Heart right ventricle (tissue), 16 donors: ENCODE results near the gene CDT1. TPM values are rescaled to one million over a fixed set of nuclear protein-coding genes. Genes with fewer than 3 reads are reported as not detected.

Source experiments
- ATAC-seq, 8 donors: fragments of 200-7000 bp; cut with Tn5 transposase; one replicate each; pipeline ENCODE4 v1.9.1; 2020; ENCODE audit warnings: mild to moderate bottlenecking in 8 of 8, moderate library complexity in 8 of 8, moderate number of reproducible peaks in 1 of 8
- DNase-seq, 2 donors: peaks; one replicate each; pipeline ENCODE4 v3.0.0-alpha.2; 2020
- H3K27ac ChIP-seq, 10 donors: fragments of 200-600 bp; sonication (generic) in 2 of 10; one replicate each; pipeline versions ENCODE4 v1.5.0 to v1.8.0; 2020 to 2022; ENCODE audit warnings: mild to moderate bottlenecking in 3 of 10
- H3K27me3 ChIP-seq, 7 donors: fragments of 200-600 bp; one replicate each; pipeline ENCODE4 v1.8.0; 2021 to 2022; ENCODE audit warnings: mild to moderate bottlenecking in 2 of 7
- H3K36me3 ChIP-seq, 9 donors: fragments of 200-600 bp; sonication (generic) in 1 of 9; one replicate each; pipeline versions ENCODE4 v1.5.0 to v1.8.0; 2020 to 2022; ENCODE audit warnings: mild to moderate bottlenecking in 2 of 9
- H3K4me1 ChIP-seq, 9 donors: fragments of 200-600 bp; sonication (generic) in 1 of 9; one replicate each; pipeline versions ENCODE4 v1.5.0 to v1.8.0; 2020 to 2022; ENCODE audit warnings: mild to moderate bottlenecking in 4 of 9
- H3K4me3 ChIP-seq, 10 donors: fragments of 200-600 bp; sonication (generic) in 2 of 10; one replicate each; pipeline versions ENCODE4 v1.5.0 to v1.8.0; 2020 to 2022; ENCODE audit warnings: mild to moderate bottlenecking in 7 of 10, moderate library complexity in 2 of 10
- H3K9me3 ChIP-seq, 11 donors: fragments of 200-600 bp in 10 of 11; sonication (generic) in 2 of 11; one replicate each; pipeline versions ENCODE4 v1.5.0 to v1.8.0; 2013 to 2022; ENCODE audit warnings: mild to moderate bottlenecking in 2 of 11, control low read depth in 1 of 11, moderate library complexity in 1 of 11
- CTCF ChIP-seq, 9 donors: fragments of 200-600 bp; sonication (generic) in 2 of 9; IDR thresholded peaks; one replicate each; pipeline versions ENCODE4 v1.5.0 to v1.8.0; 2021 to 2022; ENCODE audit warnings: antibody characterized with exemption in 9 of 9, mild to moderate bottlenecking in 5 of 9, moderate library complexity in 1 of 9
- WGBS, 2 donors: extraction: QIAGEN DNeasy Blood & Tissue Kit; methylation state at CpG; one replicate each; pipeline ENCODE4 v1.1.7; 2013; ENCODE audit warnings: inconsistent platforms in 1 of 2; 5-methylcytosine and 5-hydroxymethylcytosine counted together
- intact Hi-C, 10 donors: fragments of 100-400 bp; cut with DNase I; formaldehyde crosslinking; loops; one replicate each; pipeline versions ENCODE4 v1.11.1 to v1.14.2; 2022
- polyA plus RNA-seq, 2 donors: library from polyadenylated mRNA; stranded (reverse); fragments of 200-250 nt; gene quantifications; one replicate each; pipeline ENCODE4 v1.2.3, GENCODE V29; 2013
- total RNA-seq, 10 donors: library from RNA; stranded (reverse); fragmentation: NEBNext Ultra II Directional in 3 of 10; extraction: Animal tissue kit (Norgen Biotek cat#: 25700) in 3 of 10; gene quantifications; one replicate each; pipeline versions ENCODE4 v1.2.1 to v1.2.4, GENCODE V29; 2021 to 2023
- donor health status: Arrhythmogenic right ventricular cardiomyopathy.
- donor health status: ischemic (EF 13 %, LVEDD 7.1; RV severe dilation, severe dysfunction).
- donor health status: healthy with polysubstance abuse.
- donor health status: DM: no; HTN: yes; CAD: no.
- donor health status: DM: no; HTN: no; CAD: no.
- donor health status: ischemic (EF 25% LVEDD 6.9; RV normal size, moderate dysfunction).
- donor health status: ischemic (EF 25% LVEDD 5.7; RV mildly dilated, moderate dysfunction).
- donor health status: healthy.
- donor health status: DM: yes; HTN: yes; CAD: no.
- donor health status: Ischemic cardiomyopathy.
- donor health status: ischemic (EF 35%, LVEDD 5.7; RV mildly dilated, moderate dysfunction).
- donor health status: nonischemic (EF 11% LVEDD 7.7; RV severe dilation, severe dysfunction).
- donor health status: DM: yes; HTN: yes; CAD: no.
- donor health status: PGD.
- donor health status: ischemic (EF 29% LVEDD 5.4; RV normal size, mild dysfunction).
- donor health status: nonischemic (EF 23%, LVEDD 6.1; RV moderate dilation, normal function).

Gene CDT1
- total and polyA plus RNA-seq, 12 donors: 0.15 to 2.6 (median 0.35) TPM

- no peaks in the 10 kb centered on the region for H3K27me3 ChIP-seq
- no peaks in the 10 kb centered on the region for H3K9me3 ChIP-seq
- TF ChIP-seq CTCF (IDR thresholded peaks at IDR 0.05): no peak
- intact Hi-C loops: loop anchor here in 1 of 10 donors (5.0 kb wide), 1 partner anchor 528 kb away; no protein-coding TSS in a partner anchor
- peaks cover 0 to 19% (median 0%) of the 10 kb centered on the region in 9 donors for H3K36me3 ChIP-seq
- no peak for DNase-seq
- no peak overlapping the region for H3K4me3 ChIP-seq
- no peak for ATAC-seq
- 81 to 82% methylated on average over 9 of the region's 9 CpGs for WGBS, 2 donors
- H3K4me1 ChIP-seq: peaks cover 17 to 74% (median 33%) of the 10 kb centered on the region in 9 donors
- H3K27ac ChIP-seq: no peak overlapping the region
Observed at GRCh38 chr16:88764913-88765349, 38.7 kb upstream of the CDT1 start.

- ATAC-seq (no peak), DNase-seq (no peak)
- Histone ChIP-seq H3K4me1 (peaks cover 28 to 75% (median 49%) of the 10 kb centered on the region in 9 donors), H3K4me3 (no peak overlapping the region), H3K27me3 (no peaks in the 10 kb centered on the region), H3K27ac (no peak overlapping the region), H3K9me3 (no peaks in the 10 kb centered on the region), H3K36me3 (peaks cover 0 to 19% (median 0%) of the 10 kb centered on the region in 9 donors)
- TF ChIP-seq CTCF (IDR thresholded peaks at IDR 0.05): no peak
- intact Hi-C loops: loop anchor here in 1 of 10 donors (5.0 kb wide), 1 partner anchor 530 kb away; no protein-coding TSS in a partner anchor
- 79 to 83% methylated on average over 11 of the region's 11 CpGs for WGBS, 2 donors
Observed at GRCh38 chr16:88766975-88767374, 36.6 kb upstream of the CDT1 start.

DNA sequence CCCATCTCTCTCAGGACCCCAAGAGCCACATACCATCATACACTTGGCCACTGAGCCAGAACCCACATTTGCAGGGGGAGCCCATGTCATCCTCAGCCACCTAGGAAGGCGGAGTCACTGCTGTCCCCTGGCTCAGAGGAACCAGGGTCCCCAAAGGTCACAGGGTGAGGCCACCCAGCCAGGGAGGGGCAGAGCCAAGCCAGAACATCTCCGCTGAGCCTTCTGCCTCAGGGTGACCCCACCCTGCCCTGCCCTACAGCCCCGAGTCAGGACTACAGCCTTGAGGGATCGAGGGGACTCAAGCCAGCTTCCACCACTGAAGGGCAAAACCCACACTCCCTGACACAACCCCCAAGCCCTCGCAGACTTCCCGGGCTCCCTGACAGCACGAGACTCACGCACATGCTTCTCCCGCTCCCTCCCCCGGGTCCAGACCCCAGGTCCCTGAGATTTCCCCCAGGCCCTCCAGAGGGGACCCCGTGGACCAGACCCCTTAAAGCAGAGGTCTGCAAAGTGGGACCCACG is 36.0 kb upstream of the CDT1 start:
- H3K27me3 ChIP-seq: no peaks in the 10 kb centered on the region
- no peak for TF ChIP-seq CTCF (IDR thresholded peaks at IDR 0.05)
- ATAC-seq (no peak), DNase-seq (no peak)
- intact Hi-C loops: loop anchor here in 1 of 10 donors (5.0 kb wide), 1 partner anchor 530 kb away; no protein-coding TSS in a partner anchor
- H3K9me3 ChIP-seq: no peaks in the 10 kb centered on the region
- peaks cover 26 to 75% (median 55%) of the 10 kb centered on the region in 9 donors for H3K4me1 ChIP-seq
- peaks cover 0 to 18% (median 0%) of the 10 kb centered on the region in 9 donors for H3K36me3 ChIP-seq
- H3K27ac ChIP-seq: peak overlapping the region in 1 of 10 donors; percentile 60
- H3K4me3 ChIP-seq: no peak overlapping the region
- 71 to 79% methylated on average over 12 of the region's 12 CpGs for WGBS, 2 donors

DNA sequence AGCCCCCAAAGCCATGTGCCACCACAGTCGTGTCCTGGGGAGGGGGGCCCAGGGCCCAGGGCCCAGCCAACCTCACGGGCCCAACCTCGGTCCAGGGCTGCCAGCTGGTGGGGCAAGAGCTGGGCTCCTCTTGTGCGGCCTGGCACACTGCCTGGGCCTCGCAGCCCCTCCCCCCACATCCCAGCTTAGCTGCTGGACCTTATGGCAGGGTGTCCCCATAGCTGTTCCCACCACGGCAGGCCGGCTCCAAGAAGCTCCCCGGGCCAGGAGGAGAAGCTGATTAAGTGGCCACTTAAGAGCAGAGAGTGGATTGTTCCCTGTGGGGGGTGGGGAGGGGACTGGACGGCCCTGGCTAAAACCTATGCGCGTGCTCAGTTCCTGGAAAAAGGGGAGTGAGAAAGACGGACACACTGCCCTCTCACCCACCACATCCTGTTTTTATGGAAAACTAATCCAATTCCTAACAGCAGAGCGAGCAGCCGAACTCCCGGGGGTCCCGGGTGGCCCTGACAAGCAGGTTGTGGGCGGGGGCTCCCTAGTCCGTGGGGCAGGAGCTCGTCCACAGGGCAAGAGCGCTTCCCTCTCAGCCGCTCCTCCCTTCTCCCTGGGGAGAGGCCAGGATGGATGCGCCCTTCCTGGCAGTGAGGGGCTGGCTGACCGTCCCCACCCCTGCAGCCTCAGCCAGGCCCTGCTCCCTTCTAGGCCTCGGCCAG is 35.4 kb upstream of the CDT1 start:
- intact Hi-C loops: loop anchor here in 1 of 10 donors (5.0 kb wide), 1 partner anchor 531 kb away; no protein-coding TSS in a partner anchor
- peak in 1 of 2 donors; percentile 53 for DNase-seq
- peaks cover 26 to 76% (median 62%) of the 10 kb centered on the region in 9 donors for H3K4me1 ChIP-seq

More for the DNA sequence above, 35.4 kb upstream of the CDT1 start:
- Histone ChIP-seq H3K4me3 (no peak overlapping the region), H3K9me3 (no peaks in the 10 kb centered on the region), H3K36me3 (peaks cover 0 to 12% (median 0%) of the 10 kb centered on the region in 9 donors), H3K27me3 (no peaks in the 10 kb centered on the region), H3K27ac (peak overlapping the region in 2 of 10 donors; percentile 20 to 60)
- ATAC-seq: peak; percentile 14 to 58 (median 33)
- no peak for TF ChIP-seq CTCF (IDR thresholded peaks at IDR 0.05)
- 29 to 30% methylated on average over 24 of the region's 24 CpGs for WGBS, 2 donors
